SHP77 treated with DMSO at 0.1 percent for 48 hours (cell line): ENCODE data around the gene FAAH2.
"Not testable (repeated sequence)": the region's sequence is repeated elsewhere in the genome, so short reads cannot be mapped to it uniquely, and the experiment has no call there.

Experiments used
- DNase-seq: peaks from one replicate; lab custom pipeline; 2025; lab: John Stamatoyannopoulos, UW

The FAAH2 gene

GRCh38 chrX:57380026-57380796 is 93.7 kb downstream of the FAAH2 start:
- no peak for DNase-seq

GRCh38 chrX:57394162-57394561 is 107.7 kb downstream of the FAAH2 start:
- not testable (repeated sequence) for DNase-seq

- not testable (repeated sequence) for DNase-seq
Measured at GRCh38 chrX:57403191-57403590, 116.7 kb downstream of the FAAH2 start.

GRCh38 chrX:57406149-57406548 is 119.6 kb downstream of the FAAH2 start:
- DNase-seq, result no peak

GRCh38 chrX:57417827-57418226 is 131.3 kb downstream of the FAAH2 start:
- no peak for DNase-seq

- DNase-seq, result no peak
Measured at GRCh38 chrX:57422289-57422688, 135.8 kb downstream of the FAAH2 start.

GRCh38 chrX:57422790-57423189 is 136.3 kb downstream of the FAAH2 start:
- DNase-seq, result no peak

GRCh38 chrX:57445076-57445475 is 158.6 kb downstream of the FAAH2 start:
- DNase-seq, result no peak

GRCh38 chrX:57445832-57446231 is 159.3 kb downstream of the FAAH2 start:
- no peak for DNase-seq

- no peak for DNase-seq
Measured at GRCh38 chrX:57447856-57448255, 161.3 kb downstream of the FAAH2 start.

GRCh38 chrX:57451426-57452020 is 165.0 kb downstream of the FAAH2 start:
- DNase-seq, result no peak

GRCh38 chrX:57453901-57454300 is 167.4 kb downstream of the FAAH2 start:
- DNase-seq, result no peak

GRCh38 chrX:57481514-57481913 is 195.0 kb downstream of the FAAH2 start:
- DNase-seq, result no peak

- DNase-seq, result no peak
Measured at GRCh38 chrX:57516491-57516890, 230.0 kb downstream of the FAAH2 start.

- no peak for DNase-seq
Measured at GRCh38 chrX:57519578-57520118, 233.1 kb downstream of the FAAH2 start.

- DNase-seq, result peak; percentile 37
Measured at GRCh38 chrX:57528670-57529255, 242.3 kb downstream of the FAAH2 start.
